DMS 273 treated with DMSO at 0.1 percent for 48 hours (cell line): ENCODE data around the gene KLHL10.
A peak's percentile ranks its signal among the peaks of the same experiment; 100 is the strongest.
"Not testable (repeated sequence)": the region's sequence is repeated elsewhere in the genome, so short reads cannot be mapped to it uniquely, and the experiment has no call there.

Experiments used
- DNase-seq: peaks from one replicate; lab custom pipeline; 2025; lab: John Stamatoyannopoulos, UW

The KLHL10 gene

GRCh38 chr17:41851382-41851781 is 13.8 kb downstream of the KLHL10 start:
- not testable (repeated sequence) for DNase-seq

GRCh38 chr17:41860254-41860931 is 22.8 kb downstream of the KLHL10 start:
- no peak for DNase-seq

GRCh38 chr17:41863074-41863848 is 25.6 kb downstream of the KLHL10 start:
- DNase-seq: no peak

- DNase-seq: no peak
Observed at GRCh38 chr17:41864498-41864835, 26.8 kb downstream of the KLHL10 start.

- peak; percentile 77 for DNase-seq
Observed at GRCh38 chr17:41864836-41865595, 27.4 kb downstream of the KLHL10 start, which contains the start of gene KLHL11. Gene KLHL11 (minus strand): TSS chr17:41865423. CDS start chr17:41865370, 53 bp downstream.

GRCh38 chr17:41865596-41865893 is 27.9 kb downstream of the KLHL10 start:
- no peak for DNase-seq

- no peak for DNase-seq
Observed at GRCh38 chr17:41868568-41868967, 30.9 kb downstream of the KLHL10 start.

- no peak for DNase-seq
Observed at GRCh38 chr17:41869426-41869825, 31.8 kb downstream of the KLHL10 start.

- DNase-seq: no peak
Observed at GRCh38 chr17:41870097-41870496, 32.5 kb downstream of the KLHL10 start.

- DNase-seq: no peak
Observed at GRCh38 chr17:41870627-41871026, 33.0 kb downstream of the KLHL10 start.

- no peak for DNase-seq
Observed at GRCh38 chr17:41871789-41872188, 34.2 kb downstream of the KLHL10 start.

GRCh38 chr17:41873559-41874292 is 36.1 kb downstream of the KLHL10 start:
- DNase-seq: no peak

GRCh38 chr17:41874293-41874670 is 36.7 kb downstream of the KLHL10 start:
- not testable (repeated sequence) for DNase-seq

GRCh38 chr17:41880130-41880529 is 42.5 kb downstream of the KLHL10 start:
- no peak for DNase-seq

GRCh38 chr17:41882756-41883155 is 45.1 kb downstream of the KLHL10 start:
- no peak for DNase-seq

GRCh38 chr17:41885733-41886132 is 48.1 kb downstream of the KLHL10 start:
- no peak for DNase-seq

GRCh38 chr17:41888332-41888965 is 50.8 kb downstream of the KLHL10 start:
- no peak for DNase-seq

GRCh38 chr17:41891135-41892020 is 53.8 kb downstream of the KLHL10 start:
- DNase-seq: no peak

- no peak for DNase-seq
Observed at GRCh38 chr17:41892021-41892376, 54.4 kb downstream of the KLHL10 start.

- DNase-seq: no peak
Observed at GRCh38 chr17:41893384-41893783, 55.8 kb downstream of the KLHL10 start.

GRCh38 chr17:41894791-41895331 is 57.2 kb downstream of the KLHL10 start:
- no peak for DNase-seq
